Left lung (tissue), 10 donors: ENCODE measurements around the gene CCDC187. TPM values are rescaled to one million over a fixed set of nuclear protein-coding genes. Genes with fewer than 3 reads are reported as not detected.

Experiments
- ATAC-seq: fragments of 200-7000 bp; cut with Tn5 transposase; one replicate; pipeline ENCODE4 v1.9.1; 2020; ENCODE audit warnings: moderate library complexity
- DNase-seq, 4 donors: peaks; one replicate each; pipeline ENCODE4 v3.0.0-alpha.2; 2013 to 2020
- H3K27ac ChIP-seq, 2 donors: fragments of 200-600 bp; sonication (generic) in 1 of 2; one replicate each; pipeline versions ENCODE4 v1.5.0 to v1.8.0; 2020 to 2021
- H3K27me3 ChIP-seq, 2 donors: fragments of 200-600 bp; sonication (generic) in 1 of 2; one replicate each; pipeline versions ENCODE4 v1.5.0 to v1.8.0; 2020 to 2021
- H3K36me3 ChIP-seq, 2 donors: fragments of 200-600 bp; sonication (generic) in 1 of 2; one replicate each; pipeline versions ENCODE4 v1.5.0 to v1.8.0; 2020 to 2021
- H3K4me1 ChIP-seq, 2 donors: fragments of 200-600 bp; one replicate each; pipeline ENCODE4 v1.8.0; 2021
- H3K4me3 ChIP-seq, 2 donors: fragments of 200-600 bp; sonication (generic) in 1 of 2; one replicate each; pipeline versions ENCODE4 v1.5.0 to v1.8.0; 2020 to 2021; ENCODE audit warnings: mild to moderate bottlenecking in 1 of 2
- H3K9me3 ChIP-seq, 2 donors: fragments of 200-600 bp; sonication (generic) in 1 of 2; one replicate each; pipeline versions ENCODE4 v1.5.0 to v1.8.0; 2020 to 2021
- intact Hi-C, 2 donors: fragments of 100-400 bp; cut with DNase I; formaldehyde crosslinking; loops; one replicate each; pipeline versions ENCODE4 v1.11.2 to v1.14.2; 2022
- polyA plus RNA-seq, 6 donors: library from polyadenylated mRNA; unstranded; fragments of 120-200 nt; gene quantifications; one replicate each; pipeline ENCODE4 v1.2.1, GENCODE V29; 2013; ENCODE audit not compliant: insufficient read length in 6 of 6
- total RNA-seq, 2 donors: library from RNA; stranded (reverse); fragmentation: NEBNext Ultra II Directional; extraction: Animal tissue kit (Norgen Biotek cat#: 25700); gene quantifications; one replicate each; pipeline ENCODE4 v1.2.1, GENCODE V29; 2021
- TF ChIP-seq, protein P1 (sequence below), 2 donors: fragments of 200-600 bp; sonication (generic) in 1 of 2; IDR thresholded peaks; one replicate each; pipeline versions ENCODE4 v1.5.0 to v1.8.0; 2021; ENCODE audit warnings: antibody characterized with exemption in 2 of 2
- donor health status: DM: no; HTN: yes; CAD: no.
- donor health status: DM: no; HTN: no; CAD: no.

The CCDC187 gene
- total and polyA plus RNA-seq, 8 donors, result 0.47 to 3.0 (median 1.9) TPM

DNA sequence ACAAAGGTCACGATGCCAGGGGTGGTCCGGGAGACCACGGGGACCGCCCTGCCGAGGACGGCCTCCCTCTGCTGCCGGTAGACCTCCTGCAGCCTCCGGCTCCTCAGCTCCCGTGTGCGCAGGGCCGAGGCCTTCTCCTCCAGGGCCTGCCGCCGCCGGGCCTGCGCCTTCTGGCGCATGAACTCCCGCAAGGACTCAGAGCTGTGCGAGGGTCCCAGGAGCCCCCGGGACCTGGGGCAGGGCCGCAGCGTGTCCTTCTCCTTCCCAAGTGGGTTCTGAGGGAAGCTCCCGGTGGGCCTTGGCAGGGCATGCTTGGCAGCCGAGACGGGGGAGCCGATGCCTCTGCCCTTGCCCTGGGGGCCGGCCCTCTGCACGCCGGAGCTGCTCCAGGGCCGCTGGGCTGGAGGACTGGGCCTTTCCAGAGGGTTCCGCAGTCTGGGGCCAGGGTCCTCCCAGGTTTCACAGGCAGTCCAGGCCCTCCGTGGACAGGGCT lies 13.3 kb downstream of the CCDC187 start:
- DNase-seq, result peak in 1 of 4 donors; percentile 77
- H3K36me3 ChIP-seq, result no peaks in the 10 kb centered on the region
- H3K9me3 ChIP-seq, result no peaks in the 10 kb centered on the region
- no peak overlapping the region for H3K4me3 ChIP-seq
- no peak overlapping the region for H3K27ac ChIP-seq
- intact Hi-C loops, result no loop called here
- ATAC-seq, result no peak
- H3K27me3 ChIP-seq, result peaks cover 0 to 55% of the 10 kb centered on the region in 2 donors
- no peaks in the 10 kb centered on the region for H3K4me1 ChIP-seq
- TF ChIP-seq, protein P1, sequence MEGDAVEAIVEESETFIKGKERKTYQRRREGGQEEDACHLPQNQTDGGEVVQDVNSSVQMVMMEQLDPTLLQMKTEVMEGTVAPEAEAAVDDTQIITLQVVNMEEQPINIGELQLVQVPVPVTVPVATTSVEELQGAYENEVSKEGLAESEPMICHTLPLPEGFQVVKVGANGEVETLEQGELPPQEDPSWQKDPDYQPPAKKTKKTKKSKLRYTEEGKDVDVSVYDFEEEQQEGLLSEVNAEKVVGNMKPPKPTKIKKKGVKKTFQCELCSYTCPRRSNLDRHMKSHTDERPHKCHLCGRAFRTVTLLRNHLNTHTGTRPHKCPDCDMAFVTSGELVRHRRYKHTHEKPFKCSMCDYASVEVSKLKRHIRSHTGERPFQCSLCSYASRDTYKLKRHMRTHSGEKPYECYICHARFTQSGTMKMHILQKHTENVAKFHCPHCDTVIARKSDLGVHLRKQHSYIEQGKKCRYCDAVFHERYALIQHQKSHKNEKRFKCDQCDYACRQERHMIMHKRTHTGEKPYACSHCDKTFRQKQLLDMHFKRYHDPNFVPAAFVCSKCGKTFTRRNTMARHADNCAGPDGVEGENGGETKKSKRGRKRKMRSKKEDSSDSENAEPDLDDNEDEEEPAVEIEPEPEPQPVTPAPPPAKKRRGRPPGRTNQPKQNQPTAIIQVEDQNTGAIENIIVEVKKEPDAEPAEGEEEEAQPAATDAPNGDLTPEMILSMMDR (IDR thresholded peaks at IDR 0.05), result no peak

GRCh38 chr9:136289651-136290507 lies 14.0 kb downstream of the CCDC187 start:
- no peaks in the 10 kb centered on the region for H3K4me1 ChIP-seq
- no peak overlapping the region for H3K4me3 ChIP-seq
- intact Hi-C loops, result no loop called here
- TF ChIP-seq, protein P1 (IDR thresholded peaks at IDR 0.05), result no peak
- H3K27ac ChIP-seq, result no peak overlapping the region
- ATAC-seq (no peak), DNase-seq (peak in 1 of 4 donors; percentile 73)
- H3K36me3 ChIP-seq, result no peaks in the 10 kb centered on the region
- no peaks in the 10 kb centered on the region for H3K9me3 ChIP-seq
- H3K27me3 ChIP-seq, result peaks cover 0 to 60% of the 10 kb centered on the region in 2 donors

DNA sequence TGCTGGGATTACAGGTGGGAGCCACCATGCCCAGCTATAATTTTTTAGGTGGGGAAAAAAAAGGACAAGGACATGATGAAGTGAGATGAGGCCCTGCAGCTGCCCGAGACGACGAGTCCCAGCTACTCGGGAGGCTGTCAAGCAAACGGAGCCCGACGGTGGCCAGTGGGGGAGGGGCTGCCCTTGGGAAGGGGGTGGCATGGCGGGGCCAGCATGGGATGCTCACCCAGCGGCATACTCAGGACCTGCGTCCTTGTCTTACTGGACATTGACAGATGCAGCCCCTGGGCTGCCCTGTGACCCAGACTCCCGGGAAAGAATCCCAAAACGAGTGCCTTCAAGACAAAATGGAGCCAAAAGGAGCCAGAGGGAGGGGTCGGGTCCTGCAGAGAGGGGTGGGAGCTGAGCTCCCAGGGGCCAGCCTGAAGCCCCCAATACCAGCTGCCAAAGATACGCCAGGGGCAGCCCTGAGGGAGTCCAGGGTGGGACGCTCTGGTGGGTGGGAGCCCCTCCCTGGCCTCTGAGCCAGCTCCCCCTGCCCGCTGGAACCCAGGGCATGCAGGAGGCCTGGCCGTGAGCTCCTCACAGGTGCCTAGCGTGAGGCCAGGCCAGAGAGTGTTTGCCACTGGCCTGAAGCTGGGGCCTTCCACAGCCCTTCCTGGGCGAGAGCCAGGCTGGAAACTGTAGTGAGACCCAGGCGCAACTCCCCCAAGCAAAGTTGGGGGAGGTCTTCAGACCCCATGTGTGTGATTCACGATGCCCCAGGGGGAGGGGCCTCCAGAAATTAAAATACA lies 15.7 kb downstream of the CCDC187 start:
- Histone ChIP-seq H3K4me3 (no peak overlapping the region), H3K27ac (no peak overlapping the region), H3K27me3 (peaks cover 0 to 77% of the 10 kb centered on the region in 2 donors), H3K36me3 (no peaks in the 10 kb centered on the region), H3K4me1 (peaks cover 3 to 4% of the 10 kb centered on the region in 2 donors), H3K9me3 (no peaks in the 10 kb centered on the region)
- intact Hi-C loops, result no loop called here
- DNase-seq (peak in 1 of 4 donors; percentile 70), ATAC-seq (no peak)
- TF ChIP-seq, protein P1 (IDR thresholded peaks at IDR 0.05), result no peak

GRCh38 chr9:136286987-136287379 lies 16.9 kb downstream of the CCDC187 start:
- ATAC-seq, result no peak
- H3K27me3 ChIP-seq, result peaks cover 0 to 89% of the 10 kb centered on the region in 2 donors

More at GRCh38 chr9:136286987-136287379, 16.9 kb downstream of the CCDC187 start:
- no peak overlapping the region for H3K27ac ChIP-seq
- intact Hi-C loops, result no loop called here
- H3K4me1 ChIP-seq, result peaks cover 3 to 7% of the 10 kb centered on the region in 2 donors
- DNase-seq, result no peak
- H3K9me3 ChIP-seq, result no peaks in the 10 kb centered on the region
- TF ChIP-seq, protein P1 (IDR thresholded peaks at IDR 0.05), result no peak
- H3K36me3 ChIP-seq, result no peaks in the 10 kb centered on the region
- no peak overlapping the region for H3K4me3 ChIP-seq
